HG03280 (cell line): Measurements from ENCODE around the gene RDM1.

Experiments used
- ATAC-seq: cut with Tn5 transposase; IDR thresholded peaks from one replicate; pipeline ENCODE4 v1.9.1; 2021; ENCODE audit warnings: mild to moderate bottlenecking, moderate library complexity; ENCODE audit not compliant: unreplicated experiment

Gene RDM1

GRCh38 chr17:35875072-35875799, 55.3 kb downstream of the RDM1 start:
- no peak for ATAC-seq

GRCh38 chr17:35872196-35872980, 58.2 kb downstream of the RDM1 start:
- ATAC-seq: no peak

GRCh38 chr17:35870906-35871819, 59.4 kb downstream of the RDM1 start:
- ATAC-seq: no peak

GRCh38 chr17:35868737-35869136, 61.8 kb downstream of the RDM1 start, which contains the start of gene HEATR9:
TSS of gene HEATR9 (minus strand) at chr17:35868891. CDS start at chr17:35868742, 149 bp downstream.
- ATAC-seq: no peak
